NCI-H1694 treated with DMSO at 0.1 percent for 48 hours (cell line): ENCODE results near the gene ZNF664.

Experiments used
- DNase-seq: peaks from one replicate; lab custom pipeline; 2025; lab: John Stamatoyannopoulos, UW

Gene ZNF664

DNA sequence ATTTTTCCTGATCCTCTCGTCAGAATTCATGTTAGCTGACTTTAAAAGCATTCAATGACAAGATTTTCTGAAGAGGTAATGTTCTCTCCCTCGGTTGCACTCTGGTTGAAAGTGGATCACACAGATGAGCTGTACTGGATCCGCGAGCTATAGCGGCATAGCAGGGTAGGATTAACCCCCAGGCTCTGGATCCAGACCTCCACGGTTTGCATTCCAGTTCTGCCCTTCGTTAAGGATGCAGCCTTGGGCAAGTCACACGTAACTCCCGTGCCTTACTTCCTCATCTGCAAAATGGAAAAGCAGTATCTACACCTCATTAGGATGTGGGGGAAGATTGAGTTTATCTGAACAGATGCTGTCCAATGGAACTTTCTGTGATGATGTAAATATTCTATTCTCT lies 14.1 kb upstream of the ZNF664 start:
- no peak for DNase-seq

DNA sequence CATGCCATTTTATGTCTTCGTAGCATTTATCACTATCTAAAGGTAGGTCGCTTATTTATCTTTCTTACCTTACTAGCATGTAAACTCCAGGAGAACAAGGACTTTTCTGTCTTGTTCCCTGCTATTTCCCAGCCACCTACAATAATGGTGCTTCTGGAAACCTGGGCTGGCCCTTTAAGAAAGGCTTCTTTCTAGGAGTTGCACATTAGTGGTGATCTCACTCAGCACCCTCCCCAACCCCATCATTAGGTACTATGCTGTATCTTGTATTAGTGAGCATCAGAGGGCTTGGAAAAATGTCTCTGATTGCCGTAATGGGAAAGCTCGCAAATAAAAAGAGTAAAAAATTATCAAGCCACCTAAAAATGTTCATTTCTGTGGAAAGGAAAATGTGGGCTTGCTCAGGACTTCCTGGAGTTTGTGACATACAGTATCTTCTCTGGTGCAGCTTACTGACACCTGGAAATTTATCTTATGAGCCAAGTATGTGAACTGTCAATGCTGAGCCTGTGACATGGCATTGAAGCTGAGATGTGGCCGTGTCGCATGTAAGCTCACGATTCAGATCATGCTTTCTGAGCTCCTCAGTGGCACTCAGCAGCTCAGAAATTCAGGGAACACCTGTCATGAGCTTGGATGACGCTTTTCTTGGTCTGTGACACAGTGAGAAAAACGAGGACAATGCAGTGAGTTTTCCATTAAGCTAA lies 12.8 kb upstream of the ZNF664 start:
- no peak for DNase-seq

DNA sequence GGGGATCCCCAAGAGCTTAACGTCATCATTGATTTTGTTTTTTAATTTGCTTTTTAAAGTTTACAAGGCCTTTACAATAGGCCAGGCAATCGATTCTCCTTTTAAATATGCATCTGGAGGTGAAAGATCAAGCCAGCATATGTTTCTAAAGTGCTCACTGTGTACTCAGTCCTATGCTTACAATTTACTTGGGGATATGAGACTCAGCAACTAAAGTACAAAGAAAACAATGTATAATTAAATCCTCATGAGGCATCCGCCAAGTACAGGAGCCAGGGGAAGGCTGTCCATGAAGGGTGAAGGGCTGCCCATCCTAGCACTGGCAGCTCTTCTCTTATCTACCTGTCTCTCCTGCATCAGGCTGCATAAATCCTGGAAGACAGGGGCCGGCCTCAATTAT lies 12.2 kb upstream of the ZNF664 start:
- DNase-seq: no peak

- DNase-seq: no peak
Measured at GRCh38 chr12:123961585-123962345, 11.2 kb upstream of the ZNF664 start.

DNA sequence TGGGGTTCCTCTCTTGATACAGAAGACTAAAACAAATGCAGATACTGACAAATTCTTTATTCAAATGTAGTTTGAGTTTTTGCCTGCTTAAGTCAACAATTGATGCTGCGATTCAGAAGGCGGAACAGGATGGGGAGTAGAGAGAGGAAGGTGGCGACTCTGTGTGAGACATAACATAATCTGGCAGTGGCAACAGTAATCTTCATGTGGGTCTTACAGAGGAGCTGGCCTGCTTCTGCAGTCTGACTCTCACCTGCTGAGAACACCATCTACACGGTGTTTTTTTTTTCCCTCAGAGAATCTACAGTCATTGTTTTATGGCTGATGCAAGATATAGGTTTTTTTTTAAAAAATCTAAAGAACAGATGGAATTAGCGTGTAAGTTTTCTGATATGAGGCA lies 10.5 kb upstream of the ZNF664 start:
- no peak for DNase-seq

DNA sequence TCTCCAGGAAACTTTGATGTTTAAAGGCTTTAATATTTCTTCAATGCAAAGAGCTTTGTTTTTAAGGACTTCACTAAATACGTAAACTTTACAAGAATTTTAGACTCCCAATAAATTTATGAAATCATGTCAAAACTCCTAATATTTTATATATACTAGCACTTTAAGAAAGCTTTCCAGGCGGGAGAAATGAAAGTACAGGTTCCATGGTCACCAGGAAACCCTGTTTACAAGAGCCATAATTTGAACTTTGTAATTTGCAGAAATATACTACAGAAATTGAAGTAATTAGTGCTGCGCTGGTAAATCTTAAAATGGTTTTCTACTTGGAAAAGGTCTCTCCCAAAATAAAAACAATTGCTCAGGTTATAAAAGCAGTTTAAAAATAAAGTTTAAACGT lies 9.2 kb upstream of the ZNF664 start:
- DNase-seq: no peak

DNA sequence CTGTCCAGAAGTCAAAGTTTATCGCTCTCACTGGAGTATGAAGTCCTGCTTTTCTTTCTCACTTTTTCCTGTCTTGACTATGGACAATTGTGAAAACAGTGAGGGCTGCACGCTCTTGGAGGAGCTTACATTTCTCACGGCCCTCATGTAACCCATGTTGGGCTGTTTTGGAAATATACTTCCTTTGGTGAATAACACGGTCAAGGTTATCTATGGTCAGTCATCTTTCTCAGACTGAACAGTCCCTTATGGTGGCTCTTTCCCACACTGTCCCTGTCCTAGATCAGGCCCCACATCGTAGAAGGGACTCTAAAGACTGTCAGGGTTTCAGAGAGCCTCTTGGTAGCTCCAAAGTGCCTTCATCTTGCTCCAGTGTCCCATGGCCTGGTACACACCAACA lies 7.6 kb upstream of the ZNF664 start:
- DNase-seq: no peak

DNA sequence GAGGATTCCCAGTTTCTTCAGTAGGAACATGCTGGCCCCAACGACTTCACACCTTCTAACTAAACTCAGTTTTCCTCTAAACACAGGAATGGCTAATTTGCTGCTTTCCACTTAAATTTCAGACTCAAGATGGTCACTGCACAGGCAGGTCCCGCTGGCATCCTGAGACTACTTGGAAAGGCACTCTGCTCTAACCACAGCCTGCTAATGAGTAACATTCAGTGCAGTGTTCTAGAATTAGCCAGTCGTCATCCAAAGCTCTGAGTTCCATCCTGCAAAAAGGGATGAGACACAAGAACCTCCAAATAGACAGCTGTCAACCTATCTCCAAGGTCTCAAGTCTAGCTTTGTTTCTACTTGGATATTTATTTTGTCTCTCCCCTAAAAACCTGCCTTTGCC lies 6.4 kb upstream of the ZNF664 start:
- DNase-seq: no peak

DNA sequence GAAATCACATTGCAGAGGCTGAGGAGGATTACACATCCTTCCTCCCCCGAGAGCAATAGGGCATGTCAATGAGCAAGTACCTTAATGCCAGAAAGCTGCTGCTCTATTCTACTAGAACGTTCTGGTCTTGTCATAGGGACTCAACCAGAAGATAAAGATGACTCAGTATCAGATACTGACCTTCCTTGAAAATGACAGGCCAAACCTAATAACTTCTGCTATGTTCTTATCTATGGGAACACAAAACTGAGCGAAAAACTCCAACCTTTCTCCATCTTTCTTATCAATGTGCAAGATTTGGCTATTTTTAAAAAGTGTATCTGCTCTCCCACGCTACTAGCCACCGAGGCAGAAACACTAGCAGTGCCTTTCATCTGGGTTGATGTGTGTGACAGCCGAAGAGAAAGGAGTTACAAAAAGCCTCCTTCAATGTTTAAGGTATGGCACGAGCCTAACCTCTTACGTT lies 5.9 kb upstream of the ZNF664 start:
- DNase-seq: no peak

DNA sequence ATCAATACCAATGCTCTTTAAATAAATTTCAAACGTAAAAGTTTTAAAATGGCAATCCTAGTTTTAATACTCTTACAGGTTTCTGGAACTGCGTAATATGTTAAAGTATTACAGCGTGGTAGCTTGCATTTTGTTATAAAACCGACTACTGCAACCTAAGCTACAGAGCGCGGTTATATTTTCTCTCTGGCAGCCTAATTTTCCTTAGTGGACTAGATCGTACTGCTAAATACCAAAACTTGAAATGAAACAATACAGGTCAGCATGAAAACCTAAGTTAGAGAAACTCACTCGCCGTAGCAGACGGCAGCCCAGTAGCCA lies 1.6 kb upstream of the ZNF664 start:
- DNase-seq: no peak

- DNase-seq: no peak
Measured at GRCh38 chr12:123971770-123972456, 1.1 kb upstream of the ZNF664 start.

DNA sequence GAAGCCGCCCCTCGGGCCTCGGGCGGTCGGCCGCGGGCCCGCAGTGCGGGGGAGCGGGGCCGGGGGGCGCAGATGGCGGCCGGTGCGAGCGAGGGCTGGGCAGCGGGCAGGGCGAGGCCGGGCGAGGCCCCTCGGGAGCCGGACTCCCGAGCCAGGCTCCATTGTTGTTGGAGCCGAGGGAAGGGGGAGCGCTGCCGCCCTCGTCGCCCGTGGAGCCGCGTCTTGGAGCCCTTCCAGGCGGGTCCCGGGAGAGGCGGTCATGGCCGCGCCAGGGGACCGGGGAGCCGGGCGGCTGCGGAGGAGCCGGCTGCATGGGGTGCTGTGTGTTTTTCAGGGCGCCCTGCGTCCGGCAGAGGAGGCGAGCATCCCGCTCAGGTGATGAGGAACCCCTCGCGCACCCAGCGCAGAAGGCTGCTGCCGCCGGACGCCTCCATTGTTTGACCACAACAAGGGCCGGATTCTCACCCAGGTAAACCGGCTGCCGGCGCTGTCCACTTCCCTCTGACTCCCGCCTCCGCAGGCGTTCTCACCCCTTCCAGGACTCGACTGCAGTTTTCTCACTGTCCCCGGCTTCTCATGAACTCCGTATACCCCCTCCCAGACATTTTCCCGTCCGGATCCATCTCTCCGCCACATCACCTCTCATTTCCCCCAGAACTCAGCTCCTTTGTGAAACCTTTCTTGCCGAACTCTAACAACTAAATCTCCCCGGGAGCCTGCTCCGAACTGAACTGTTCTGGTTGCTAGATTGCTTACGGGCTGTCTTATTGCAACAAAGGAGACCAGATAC lies 732 bp downstream of the ZNF664 start:
- DNase-seq: no peak

- DNase-seq: no peak
Measured at GRCh38 chr12:123976227-123976826, 3.3 kb downstream of the ZNF664 start.

- DNase-seq: no peak
Measured at GRCh38 chr12:123979566-123979965, 6.6 kb downstream of the ZNF664 start.

DNA sequence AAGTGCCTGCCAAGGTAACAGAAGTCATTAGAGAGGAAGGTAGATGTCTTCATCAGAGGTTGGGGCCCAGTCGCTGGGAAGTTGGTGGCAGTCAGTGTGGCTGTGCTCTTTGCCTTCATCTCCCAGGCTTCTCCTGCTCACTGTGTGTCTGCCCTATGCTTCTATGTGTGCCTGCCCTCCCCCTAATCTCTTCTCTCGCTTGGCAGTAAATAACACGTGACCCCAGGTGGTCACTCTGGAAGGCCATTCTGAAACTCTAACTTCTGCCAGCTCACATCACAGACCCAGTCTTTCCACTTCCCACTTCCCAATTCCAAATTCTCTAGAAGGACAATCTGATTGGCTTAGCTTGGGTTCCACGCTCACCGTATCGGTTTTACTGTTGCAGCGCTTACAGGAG lies 9.3 kb downstream of the ZNF664 start:
- no peak for DNase-seq

DNA sequence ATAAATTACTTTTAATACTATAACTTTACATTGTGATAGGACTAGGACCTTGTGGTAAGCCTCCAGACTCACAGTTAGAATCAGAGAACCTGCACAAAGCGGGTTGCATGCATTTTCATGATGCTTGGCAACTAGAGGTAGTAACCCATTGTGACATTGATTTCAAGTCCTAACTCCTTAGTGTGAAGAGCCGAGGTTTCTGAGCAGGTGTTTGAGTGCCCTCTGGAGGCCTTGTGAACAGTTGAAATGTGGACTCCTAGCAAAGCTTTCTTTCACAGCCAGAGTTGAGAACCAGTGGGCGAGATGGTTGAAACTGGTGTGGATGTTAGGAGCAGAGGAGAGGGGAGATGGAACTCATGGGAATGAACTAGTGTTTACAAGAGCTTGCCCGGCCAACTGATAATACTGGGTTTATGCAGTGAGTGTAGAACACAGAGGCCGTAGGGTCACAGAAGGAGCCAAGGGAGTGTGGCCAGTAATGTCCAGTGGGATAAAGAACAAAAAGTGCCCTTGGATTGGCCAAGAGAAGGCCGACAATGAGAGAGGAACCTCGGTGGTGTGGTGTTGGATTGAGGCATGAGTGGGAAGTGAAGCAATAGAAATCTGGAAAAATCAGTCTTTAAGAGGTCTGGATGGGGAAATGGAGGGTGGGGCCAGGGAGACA lies 10.9 kb downstream of the ZNF664 start:
- DNase-seq: peak; percentile 29

DNA sequence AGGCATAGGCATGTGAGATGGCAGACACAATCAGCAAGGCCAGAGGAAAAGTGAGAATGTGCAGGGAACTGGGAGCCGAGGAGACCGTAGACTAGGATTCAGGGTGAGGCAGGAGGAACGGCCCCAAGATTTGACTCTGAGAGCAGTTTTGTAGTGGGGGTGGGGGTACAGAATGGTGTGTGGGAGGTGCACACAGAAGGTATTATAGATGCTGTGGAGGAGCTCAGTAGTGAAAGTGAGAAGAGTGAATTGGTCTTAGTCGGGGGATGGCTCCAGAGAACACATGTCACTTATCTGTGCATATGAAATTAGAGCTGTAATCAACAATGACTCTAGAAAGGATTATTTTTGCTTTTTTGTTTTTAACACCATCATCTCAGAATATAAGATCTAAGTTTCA lies 11.9 kb downstream of the ZNF664 start:
- no peak for DNase-seq

GRCh38 chr12:123986374-123986965 lies 13.5 kb downstream of the ZNF664 start:
- DNase-seq: no peak

DNA sequence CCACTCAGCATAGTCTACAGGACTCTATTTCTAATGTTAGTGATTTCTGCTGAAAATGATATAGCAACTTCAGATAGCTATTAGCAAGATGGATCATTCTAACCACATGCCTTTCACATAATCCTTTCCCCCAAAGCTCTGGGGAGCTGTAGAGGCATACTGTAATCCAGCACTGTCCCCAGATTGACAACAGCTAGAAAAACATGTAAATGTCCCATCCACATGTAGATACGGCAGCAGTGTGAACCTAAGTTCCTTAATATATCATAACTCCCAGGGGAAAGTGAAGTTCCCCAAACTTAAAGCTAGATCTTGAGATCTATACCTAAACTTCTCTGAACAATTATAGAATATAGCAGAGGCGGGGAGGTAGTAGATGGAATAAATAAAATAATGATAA lies 14.0 kb downstream of the ZNF664 start:
- no peak for DNase-seq

DNA sequence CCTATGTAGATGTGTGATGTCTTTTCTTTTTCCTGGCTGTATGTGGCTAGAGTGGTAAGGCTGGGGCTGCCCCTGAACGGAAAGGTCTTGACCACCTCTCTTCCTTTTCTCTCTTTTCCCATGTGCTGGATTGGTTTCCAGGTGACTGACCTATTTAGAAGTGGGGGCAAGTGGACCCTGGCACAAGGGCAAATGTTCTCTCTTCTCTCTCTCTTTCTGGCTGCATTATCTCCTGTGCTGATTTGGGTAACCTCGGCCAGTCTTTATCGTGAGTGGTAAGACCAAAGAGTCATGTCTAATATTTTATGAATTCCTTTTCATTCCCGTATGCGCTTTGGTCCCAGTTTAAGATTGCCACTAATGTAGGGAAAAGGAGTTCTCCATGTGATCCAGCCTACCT lies 16.2 kb downstream of the ZNF664 start:
- no peak for DNase-seq

- no peak for DNase-seq
Measured at GRCh38 chr12:123989753-123990152, 16.7 kb downstream of the ZNF664 start.
